Measurements from ENCODE around the gene ANKS1B.
"Not testable (repeated sequence)": the region's sequence is repeated elsewhere in the genome, so short reads cannot be mapped to it uniquely, and the experiment has no call there.

Gene ANKS1B

DNA sequence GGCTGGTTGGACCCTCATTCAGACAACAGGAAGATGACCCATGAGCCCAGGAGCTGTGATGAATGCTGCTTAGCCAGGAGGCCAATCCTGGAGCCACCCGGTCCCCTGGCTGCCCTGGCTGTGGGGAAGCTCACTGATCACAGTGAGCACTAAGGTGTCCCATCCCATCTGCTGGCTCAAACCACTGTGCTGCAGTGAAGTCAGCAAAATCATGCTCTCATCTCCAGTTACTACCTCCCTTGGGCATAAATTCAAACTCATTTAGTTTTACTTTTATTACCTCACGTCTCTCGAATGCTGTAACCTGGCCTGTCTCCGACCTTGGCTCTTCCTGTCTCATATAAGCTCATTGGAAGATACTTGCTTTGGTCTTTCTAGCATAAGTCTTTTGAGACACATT, 1227.3 kb downstream of the ANKS1B start:
- DNase-seq (ENCODE audit: low spot score), result no peak

DNA sequence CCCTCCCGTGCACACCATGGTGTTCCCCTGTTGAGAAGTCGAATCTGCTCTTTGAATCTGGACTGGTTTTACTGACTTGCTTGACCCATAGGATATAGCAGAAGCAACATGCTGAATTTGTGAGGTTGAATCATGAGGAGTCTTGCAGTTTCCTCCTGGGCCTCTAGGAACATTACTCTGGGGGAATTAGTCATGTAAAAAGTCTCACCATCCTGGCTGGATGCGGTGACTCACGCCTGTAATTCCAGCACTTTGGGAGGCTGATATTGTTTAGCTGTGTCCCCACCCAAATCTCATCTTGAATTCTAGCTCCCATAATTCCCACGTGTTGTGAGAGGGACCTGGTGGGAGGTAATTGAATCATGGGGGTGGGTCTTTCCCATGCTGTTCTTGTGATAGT, 1228.9 kb downstream of the ANKS1B start:
- not testable (repeated sequence) for DNase-seq (ENCODE audit: low spot score)

DNA sequence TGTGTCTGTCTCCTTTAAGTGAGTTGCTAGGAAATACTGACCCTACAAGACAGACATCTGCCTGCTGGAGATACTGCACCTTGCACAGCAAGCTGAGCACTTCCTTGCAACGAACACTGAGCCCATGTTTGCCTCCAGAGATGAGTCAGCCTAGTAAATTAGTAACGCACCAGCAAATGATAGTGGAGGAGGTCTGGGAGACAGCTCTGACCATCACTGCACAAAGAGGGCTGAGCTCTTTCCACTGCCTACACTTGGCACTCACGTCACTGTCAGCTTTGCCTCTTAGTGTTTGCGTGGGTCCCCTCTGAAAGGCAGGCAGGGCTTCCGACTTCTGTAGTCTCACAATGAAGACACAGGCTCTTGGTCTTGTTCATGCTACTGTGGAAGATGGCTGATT, 1230.6 kb downstream of the ANKS1B start:
- peak; percentile 60 for DNase-seq (ENCODE audit: low spot score)

DNA sequence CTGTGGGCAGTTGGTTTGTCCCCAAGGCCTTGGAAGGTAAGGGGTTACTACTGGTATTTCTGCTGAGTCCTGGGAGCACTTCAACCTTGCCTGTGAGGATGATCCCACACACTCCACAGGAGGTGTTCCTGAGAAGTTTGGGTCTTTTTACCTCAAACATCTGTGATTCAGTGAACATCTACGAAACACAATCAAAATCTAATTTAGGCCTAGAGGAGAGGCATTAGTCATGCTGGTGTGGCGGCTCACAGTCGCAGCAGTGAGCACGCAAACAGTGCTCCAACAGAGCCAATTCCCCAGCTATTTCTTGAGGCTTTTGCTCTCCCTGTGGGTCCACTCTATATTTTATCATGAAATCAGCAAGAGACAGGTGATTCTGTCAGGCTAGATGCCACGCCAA, 1232.0 kb downstream of the ANKS1B start:
- no peak for DNase-seq (ENCODE audit: low spot score)

DNA sequence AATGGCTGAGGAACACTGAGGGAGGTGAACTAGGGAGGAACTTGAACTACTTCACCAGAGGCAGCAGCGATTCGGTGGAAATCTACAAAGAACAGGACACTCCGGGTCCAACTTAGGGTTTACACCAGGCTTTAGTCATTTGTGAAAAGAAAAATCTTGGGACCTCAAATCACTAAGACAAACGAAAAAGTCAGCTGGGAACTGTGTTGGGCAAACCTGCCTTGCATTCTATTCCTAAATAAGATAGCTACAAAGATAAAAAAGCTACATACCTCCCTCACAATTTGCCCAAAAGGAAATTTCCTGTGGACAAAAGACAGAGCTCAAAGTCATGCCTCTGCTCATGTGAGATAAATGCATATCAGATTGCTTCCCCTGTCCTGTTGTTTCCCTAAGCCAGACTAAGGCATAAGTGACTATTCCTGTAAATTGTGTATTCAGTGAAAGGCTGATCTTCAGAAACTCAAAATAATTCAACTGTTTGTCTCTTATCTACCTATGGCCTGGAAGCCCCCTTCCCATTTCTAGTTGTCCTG, 1233.1 kb downstream of the ANKS1B start:
- DNase-seq (ENCODE audit: low spot score), result no peak

DNA sequence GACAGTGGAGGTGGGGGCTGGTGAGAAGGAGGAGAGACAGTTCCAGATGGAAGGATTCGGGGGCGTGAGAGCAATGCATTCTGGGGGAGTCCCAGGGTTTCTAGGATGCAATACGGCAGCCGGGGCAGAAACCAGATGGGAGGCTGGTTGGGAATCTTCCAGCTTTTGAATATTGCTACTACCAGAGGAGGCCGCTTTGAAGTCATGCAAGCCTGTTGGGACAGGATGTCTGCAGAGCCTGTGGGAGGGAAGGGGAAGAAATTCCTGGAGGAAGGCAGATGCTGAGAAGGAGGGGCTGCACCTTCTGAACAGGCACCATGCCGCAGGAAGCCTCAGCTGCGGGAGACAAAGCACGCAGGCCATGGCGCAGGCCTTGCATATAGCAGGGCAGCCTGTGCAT, 1234.2 kb downstream of the ANKS1B start:
- no peak for DNase-seq (ENCODE audit: low spot score)

DNA sequence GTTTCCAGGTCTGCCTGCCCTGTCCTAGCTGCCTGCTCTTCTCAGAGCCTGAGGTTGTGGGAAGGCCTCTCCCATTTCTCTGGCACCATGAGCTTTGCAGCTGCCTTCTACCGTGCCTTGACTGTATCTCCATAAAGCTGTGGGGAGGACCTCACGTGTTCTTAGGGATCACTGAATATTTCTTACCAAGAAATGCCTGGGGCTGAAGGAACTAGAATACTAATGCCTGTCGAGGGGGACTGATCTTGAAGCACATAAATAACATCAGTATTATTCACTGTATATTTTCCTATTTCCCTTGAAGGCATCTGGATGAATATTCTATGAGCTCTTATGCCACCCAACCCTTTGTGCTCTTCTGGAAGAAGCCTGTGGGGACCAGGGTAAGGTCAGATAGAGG, 1236.3 kb downstream of the ANKS1B start:
- no peak for DNase-seq (ENCODE audit: low spot score)

DNA sequence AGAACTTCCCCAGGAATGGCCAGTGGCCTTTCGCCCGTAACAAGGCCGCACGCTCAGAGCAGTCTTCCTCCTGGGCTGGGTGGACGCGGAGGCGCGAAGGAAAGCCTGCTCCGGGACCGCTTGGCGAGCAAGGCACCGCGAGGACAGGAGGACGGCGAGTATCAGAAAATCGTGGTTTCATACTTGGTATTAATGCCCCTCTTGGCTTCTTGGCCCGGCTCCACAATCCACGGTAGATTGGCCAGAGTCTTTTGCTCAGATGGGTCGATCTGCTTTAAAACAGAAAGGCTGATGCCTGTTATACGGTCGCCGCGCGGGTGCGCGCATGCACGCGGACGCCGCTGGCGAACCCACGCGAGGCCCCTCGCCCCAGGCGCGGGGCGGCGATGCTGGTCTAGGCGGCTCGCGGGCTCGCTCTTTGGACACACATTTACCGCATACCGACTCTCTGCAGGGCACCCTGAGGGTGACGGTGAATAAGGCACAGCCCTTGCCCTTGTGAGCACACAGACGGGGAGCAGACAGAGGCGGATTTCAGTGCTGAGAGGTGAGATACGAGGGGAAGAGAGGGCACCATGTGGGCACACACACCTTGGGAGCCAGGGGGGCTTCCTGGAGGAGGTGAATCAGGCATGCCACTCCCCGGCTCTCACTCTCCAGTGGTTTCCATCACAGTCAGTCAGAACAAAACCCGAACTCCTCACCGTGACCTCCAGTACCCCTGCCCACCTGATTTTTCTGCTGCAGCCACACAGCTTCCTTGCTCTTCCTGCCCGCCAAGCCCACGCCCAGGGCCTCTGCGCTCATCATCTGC, 1239.0 kb downstream of the ANKS1B start:
- DNase-seq (ENCODE audit: low spot score), result no peak

DNA sequence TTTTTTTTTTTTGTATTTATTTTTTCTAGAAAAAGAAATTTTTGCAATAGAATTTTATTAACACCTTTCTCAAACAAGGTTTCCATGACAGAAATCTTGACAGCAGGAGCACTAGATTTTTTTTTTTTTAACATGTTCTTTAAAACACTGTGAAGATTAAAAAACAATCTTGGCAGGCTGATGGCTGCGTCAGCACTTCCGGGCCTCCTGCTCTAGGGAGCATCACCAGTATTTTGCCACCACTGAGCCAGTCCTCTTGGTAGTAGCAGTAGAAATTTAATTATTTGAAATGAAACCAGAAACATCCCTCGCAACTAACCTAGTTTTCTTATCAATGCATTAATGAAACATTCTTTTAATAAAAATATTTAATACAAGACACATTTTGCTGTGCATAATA, 1240.1 kb downstream of the ANKS1B start:
- no peak for DNase-seq (ENCODE audit: low spot score)

DNA sequence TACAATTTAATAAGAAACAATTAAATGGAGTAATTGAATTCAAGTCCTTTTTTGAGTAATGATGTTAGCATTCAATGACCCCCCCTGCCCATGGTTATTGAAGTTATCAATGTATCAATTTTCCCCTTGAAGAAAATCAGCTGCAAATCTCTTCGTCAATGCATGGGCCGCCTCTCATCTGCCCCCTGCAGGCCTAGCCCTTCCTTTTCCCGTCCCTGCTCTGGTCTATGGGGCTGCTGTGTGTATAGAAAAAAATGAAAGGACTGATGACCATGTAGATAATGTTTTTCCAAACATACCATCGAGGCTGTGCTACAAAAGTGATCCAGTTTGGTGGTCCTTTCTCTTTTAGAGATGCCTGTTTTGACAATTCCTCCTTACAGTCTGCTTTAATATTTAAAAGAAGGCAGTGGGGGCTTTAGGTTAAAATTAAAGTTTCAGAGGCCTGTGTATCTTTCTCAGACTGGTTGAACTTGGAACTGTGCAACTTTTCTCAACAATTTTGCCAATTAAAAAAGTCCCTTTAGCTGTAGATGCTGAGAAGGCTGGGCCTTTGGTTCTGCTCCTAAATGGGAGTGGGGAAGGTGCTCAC, 1241.3 kb downstream of the ANKS1B start:
- DNase-seq (ENCODE audit: low spot score), result peak; percentile 64

DNA sequence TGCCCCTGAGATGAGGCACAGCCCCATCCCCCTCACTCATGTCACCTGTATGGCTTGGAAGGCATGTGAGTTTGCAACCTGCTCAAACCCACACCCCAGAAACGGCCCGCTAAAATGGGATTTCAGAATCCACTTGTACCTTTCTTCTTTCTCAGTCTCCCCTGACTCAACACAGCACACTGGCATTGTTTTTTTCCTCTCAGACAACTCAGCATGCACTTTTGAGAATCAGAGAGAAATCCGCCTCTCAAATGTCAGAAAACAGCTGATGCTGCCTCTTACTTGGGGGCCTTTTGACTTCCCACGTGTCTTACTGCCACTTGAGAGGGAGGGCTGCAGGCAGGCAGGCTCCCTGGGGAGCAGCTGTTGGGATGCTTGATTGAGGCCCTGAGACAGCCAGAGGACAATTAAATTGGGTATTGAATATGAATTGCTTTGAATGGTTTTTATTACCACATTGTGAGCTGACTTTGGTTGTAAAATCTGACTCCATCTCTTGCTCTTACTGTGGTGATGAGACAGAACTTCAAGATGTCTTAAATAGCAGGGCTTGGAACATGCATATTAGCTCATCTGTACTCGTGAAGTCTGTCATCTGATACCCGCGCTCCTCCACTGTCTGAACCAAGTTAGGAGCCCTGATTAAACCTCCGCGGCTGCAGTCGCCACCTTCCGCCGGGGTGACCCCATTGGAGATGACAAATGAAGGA, 1243.0 kb downstream of the ANKS1B start:
- DNase-seq (ENCODE audit: low spot score), result no peak

DNA sequence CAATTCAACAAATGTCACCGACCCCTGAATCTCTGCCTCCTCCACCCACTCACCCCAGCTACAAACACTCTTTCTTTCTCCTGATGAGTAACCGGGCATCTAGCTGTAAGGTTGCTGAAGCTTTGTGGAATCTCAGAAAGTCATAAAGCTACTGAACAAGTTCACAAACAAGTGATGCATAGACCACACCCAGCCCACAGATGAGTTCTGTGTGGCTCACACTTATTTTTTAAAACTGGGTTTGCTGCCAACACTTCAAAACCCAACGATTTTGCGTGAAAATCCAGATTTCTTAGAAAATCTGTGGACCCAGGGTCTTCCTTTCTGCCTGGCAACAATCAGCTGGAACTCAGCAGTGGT, 1243.6 kb downstream of the ANKS1B start:
- no peak for DNase-seq (ENCODE audit: low spot score)

DNA sequence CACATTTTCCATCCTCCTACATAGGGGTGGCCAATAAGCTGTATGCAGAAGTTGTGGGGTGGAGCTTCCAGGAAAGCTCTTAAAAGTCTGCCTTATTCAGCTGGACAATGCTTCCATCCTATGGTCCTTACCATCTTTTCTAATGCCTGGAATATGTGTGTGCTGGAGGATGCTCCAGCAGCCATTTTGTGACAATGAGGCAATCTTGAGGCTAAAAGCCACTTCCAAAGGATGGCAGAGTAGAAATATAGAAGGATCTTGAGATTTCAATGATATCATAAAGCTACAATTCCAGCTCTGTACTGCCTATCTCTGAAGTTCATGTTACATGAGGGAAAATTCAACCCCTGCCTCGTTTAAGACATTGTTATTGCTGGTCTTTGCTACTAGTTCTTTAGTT, 1244.0 kb downstream of the ANKS1B start:
- no peak for DNase-seq (ENCODE audit: low spot score)

DNA sequence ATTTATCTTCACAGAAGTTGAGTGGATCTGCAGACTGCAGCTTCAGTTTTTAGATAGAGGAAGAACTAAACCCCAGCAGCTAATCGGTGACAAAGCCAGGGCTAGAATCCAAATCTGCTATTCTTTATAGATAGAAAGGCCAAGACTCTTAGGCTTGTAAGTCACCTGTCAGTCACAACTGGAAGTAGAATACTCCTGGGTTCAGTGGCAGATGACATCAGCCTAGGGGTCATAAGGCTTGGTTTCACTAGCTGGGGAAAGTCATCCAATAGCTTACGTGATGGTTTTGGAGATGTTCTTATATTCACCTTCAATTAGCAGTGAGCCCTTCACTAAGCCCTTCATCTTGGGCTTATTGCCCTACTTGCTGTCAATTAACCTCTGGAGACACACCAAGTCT, 1246.2 kb downstream of the ANKS1B start:
- no peak for DNase-seq (ENCODE audit: low spot score)

DNA sequence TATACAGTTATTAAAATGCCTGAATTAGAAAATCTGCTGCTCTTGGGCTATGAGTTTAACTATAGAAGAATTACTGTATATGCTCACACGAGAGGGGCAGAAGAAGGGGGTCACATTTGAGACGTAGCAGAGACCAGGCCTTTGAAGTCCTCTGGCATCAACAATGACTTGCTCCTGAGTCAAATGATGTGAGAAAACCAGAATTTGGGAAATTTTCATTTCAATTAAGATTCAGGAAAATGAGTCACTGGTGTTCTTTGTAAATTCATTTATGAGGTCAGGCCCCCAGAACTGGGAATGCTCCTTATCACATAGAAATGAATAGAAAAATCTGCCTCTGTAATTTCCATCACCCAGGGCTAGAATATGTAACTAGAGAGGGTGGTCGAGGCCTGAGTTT, 1246.7 kb downstream of the ANKS1B start:
- no peak for DNase-seq (ENCODE audit: low spot score)

DNA sequence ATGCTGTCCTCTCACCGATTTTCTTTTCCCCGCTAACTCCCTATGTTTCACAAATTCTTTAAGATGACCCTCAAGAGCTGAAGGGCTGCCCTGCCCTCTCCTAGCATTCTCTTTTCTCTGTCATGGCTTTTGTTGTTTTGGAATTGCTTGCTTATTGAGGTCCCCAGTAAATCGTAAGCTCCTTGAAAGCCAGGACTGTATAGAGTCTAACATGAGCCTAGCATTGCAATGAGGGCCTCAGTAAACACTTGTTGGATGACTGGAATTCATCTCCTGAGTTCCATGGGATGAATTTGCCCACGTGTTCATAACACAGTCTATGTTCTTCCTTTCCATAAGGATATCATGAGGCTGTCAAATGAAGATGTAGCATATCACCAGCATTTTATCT, 1247.4 kb downstream of the ANKS1B start:
- no peak for DNase-seq (ENCODE audit: low spot score)

DNA sequence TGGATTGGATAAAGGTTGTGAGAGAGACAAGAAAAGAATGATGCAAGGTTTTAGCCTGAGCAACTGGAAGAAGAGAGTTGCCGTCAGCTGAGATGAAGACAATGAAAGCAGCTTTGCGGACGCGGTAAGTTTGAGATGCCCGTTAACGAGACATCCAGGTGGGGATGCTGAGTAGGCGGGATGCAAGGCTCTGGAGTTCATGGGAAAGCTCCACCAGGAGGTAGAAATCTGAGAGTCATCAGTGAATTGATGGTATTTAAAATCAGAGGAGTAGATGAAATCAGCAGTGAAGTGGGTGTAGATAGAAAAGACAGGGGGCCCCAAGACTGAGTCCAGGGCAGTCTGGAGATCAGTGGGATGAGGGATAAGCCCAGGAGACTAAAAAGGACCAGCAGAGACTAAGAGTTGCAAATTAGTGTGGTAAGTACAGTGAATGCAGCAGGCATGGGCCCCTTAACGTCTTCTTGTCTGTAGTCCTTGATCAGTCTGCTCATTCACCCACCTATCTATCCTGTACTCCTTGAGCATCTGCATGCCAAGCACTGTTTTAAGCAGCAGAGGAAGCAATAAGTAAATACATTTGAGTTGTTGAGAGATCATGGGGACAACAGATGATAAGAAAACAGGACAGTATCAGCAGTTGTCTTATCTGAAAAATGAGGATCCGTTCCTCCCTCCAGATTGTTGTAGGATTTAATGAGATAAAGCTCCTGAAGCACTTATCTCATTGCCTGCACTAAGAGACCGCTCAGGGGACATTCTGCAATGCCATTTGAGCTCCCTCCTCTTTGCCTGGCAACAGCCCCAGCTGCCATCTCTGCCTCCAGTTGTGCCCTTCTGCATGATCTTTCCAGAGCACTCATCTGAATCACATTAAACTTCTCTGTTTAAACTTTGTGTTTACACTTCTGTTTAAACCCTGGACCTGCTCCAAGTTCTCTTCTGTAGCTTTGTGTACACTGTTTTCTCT, 1248.1 kb downstream of the ANKS1B start:
- peak; percentile 65 for DNase-seq (ENCODE audit: low spot score)

DNA sequence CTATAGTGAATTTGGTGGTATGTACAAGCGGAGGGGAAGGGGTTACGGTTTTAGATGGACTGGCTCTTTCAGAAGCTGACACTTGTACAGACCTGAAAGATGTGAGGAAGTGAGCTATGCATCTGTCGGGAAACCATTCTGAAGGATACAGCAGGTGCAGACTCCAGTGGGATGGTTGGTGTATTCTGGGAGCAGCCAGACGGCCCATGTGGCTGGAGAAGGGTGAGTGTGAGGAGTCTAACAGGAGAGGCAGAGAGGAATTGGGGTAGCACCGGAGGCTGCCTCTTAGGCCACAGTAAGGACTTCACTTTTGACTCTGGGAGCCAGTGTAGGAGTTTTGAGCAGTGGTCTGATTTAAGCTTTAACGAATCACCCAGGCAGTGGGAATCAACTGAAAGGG, 1248.9 kb downstream of the ANKS1B start:
- no peak for DNase-seq (ENCODE audit: low spot score)

DNA sequence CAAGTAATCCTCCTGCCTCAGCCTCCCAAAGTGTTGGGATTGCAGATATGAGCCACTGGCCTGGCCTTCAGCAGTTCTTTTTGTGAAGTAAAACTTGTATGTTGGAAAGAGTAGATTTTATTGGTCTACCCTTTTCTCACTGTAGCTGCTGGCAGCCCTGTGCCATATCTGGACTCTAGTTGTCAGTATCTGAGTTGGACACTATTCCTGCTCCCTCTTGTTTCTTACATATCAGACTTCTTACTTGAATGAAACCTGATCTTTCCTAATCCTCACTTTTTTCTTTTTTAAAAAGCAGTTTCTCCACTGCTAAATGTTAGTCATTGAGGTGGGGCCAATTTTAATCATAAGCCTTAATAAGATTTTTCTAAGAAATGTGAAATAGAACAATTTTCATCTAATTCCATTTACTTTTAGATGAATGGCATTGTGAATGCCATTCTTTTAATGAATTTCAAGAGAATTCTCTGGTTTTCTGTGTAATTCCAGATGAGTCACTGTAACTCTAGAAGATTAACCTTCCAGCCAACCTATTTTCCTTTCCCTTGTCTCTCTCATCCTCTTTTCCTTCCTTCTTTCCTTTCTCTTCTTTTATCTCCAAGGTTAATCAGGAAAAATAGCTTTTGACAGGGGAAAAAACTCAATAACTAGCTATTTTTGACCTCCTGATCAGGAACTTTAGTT, 1250.9 kb downstream of the ANKS1B start:
- no peak for DNase-seq (ENCODE audit: low spot score)

DNA sequence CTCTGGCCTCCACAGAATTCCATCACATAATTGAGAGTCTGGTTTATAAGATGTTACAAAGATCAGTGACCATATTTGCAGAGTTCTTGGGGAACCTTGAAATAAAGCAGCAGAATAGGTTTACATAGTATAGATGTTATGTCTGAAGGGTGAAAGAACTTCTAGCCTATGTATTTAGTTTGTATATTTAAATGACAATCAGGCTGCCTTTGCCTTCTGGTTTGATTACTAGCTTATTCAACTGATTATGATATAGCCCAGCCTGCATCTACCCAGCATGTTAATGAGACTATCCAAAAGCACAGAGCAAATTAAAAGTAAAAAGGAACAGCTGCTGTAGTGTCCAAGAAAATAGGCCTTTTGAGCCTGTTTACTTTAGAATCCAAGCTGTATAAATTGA, 1254.3 kb downstream of the ANKS1B start:
- DNase-seq (ENCODE audit: low spot score), result no peak

DNA sequence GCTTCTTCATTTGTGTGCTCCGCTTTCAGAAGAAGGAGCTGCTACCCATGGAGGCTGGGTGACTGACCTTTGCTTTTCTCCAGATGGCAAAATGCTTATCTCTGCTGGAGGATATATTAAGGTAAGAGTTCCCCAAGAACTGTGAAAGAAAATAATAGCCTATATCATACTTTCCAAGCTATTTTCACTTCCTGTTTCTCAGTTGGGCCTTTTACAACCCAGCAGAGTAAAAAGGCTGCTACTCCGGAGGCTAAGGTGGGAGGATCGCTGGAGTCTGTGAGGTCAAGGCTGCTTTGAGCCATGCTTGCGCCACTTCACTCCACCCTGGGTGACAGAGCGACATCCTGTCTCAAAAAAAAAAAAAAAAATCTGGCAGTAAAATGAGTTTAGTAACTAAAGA, 1257.5 kb downstream of the ANKS1B start:
- no peak for DNase-seq (ENCODE audit: low spot score)
